OCI-LY3 (cell line): Measurements from ENCODE around the gene KHNYN.
"Not testable (repeated sequence)": the region's sequence is repeated elsewhere in the genome, so short reads cannot be mapped to it uniquely, and the experiment has no call there.

Source experiments
- CTCF ChIP-seq: fragments of 200-600, 300-600 bp; sonication (generic); IDR thresholded peaks from 2 replicates; pipeline ENCODE4 v1.5.1; 2014; ENCODE audit warnings: antibody characterized with exemption, low read length, low read depth
- EZH2phosphoT487 ChIP-seq: fragments of 200-600 bp; shearing (Covaris generic); IDR thresholded peaks from 2 replicates; pipeline ENCODE4 v1.6.1; 2018; ENCODE audit warnings: antibody characterized with exemption, mixed run types, low read depth

- TF ChIP-seq CTCF, EZH2phosphoT487: not testable (repeated sequence)
Observed at GRCh38 chr14:24479999-24480398, 50.2 kb downstream of the KHNYN start.
